Measurements from ENCODE around the gene METRN.

The METRN gene

GRCh38 chr16:761625-762513, 47.0 kb downstream of the METRN start:
- DNase-seq = no peak

- DNase-seq = no peak
These were observed 47.8 kb downstream of the METRN start for GRCh38 chr16:762595-763268.

- no peak for DNase-seq
These were observed 48.7 kb downstream of the METRN start for GRCh38 chr16:763369-764183.

- no peak for DNase-seq
These were observed 49.3 kb downstream of the METRN start for GRCh38 chr16:764184-764750.

GRCh38 chr16:764848-765487, 50.0 kb downstream of the METRN start:
- DNase-seq = no peak

- DNase-seq = no peak
These were observed 50.6 kb downstream of the METRN start for GRCh38 chr16:765488-765865.

- DNase-seq = no peak
These were observed 51.3 kb downstream of the METRN start for GRCh38 chr16:766008-766819.

- DNase-seq = no peak
These were observed 52.1 kb downstream of the METRN start for GRCh38 chr16:766820-767640.

GRCh38 chr16:767743-768235, 52.9 kb downstream of the METRN start:
- no peak for DNase-seq

- no peak for DNase-seq
These were observed 53.5 kb downstream of the METRN start for GRCh38 chr16:768428-768827.

Data from OCI-M1 (cell line).